NB4 (cell line): ENCODE measurements around the gene ST3GAL5.

ENCODE experiments used
- CTCF ChIP-seq: IDR thresholded peaks from one replicate; pipeline ENCODE4 v1.5.1; 2012; ENCODE audit warnings: low read depth, low read length
- MAX ChIP-seq: IDR thresholded peaks from 2 replicates; pipeline ENCODE4 v1.6.1; 2011; ENCODE audit warnings: low read depth, low read length
- POLR2A ChIP-seq: IDR thresholded peaks from 2 replicates; pipeline ENCODE4 v1.6.1; 2011; ENCODE audit warnings: mild to moderate bottlenecking; ENCODE audit not compliant: insufficient read length; ENCODE audit errors: extremely low read depth

GRCh38 chr2:85801871-85802270, 86.9 kb downstream of the ST3GAL5 start:
- no peak for TF ChIP-seq CTCF
- no peak for TF ChIP-seq MAX
- no peak for TF ChIP-seq POLR2A
